Measurements from ENCODE around the gene HNRNPH1. TPM values are rescaled to one million over a fixed set of nuclear protein-coding genes. Genes with fewer than 3 reads are reported as not detected.

HNRNPH1 gene
- total RNA-seq, 4 donors from 2014 or later, result 358 to 910 (median 594) TPM

GRCh38 chr5:179601871-179602625, 21.4 kb downstream of the HNRNPH1 start:
- Histone ChIP-seq H3K27ac (no peak overlapping the region), H3K9me3 (no peaks in the 10 kb centered on the region), H3K4me1 (peaks cover 5 to 13% (median 10%) of the 10 kb centered on the region in 4 donors), H3K27me3 (no peaks in the 10 kb centered on the region), H3K36me3 (peaks cover 0 to 43% (median 16%) of the 10 kb centered on the region in 4 donors), H3K4me3 (no peak overlapping the region)
- 79 to 92% methylated on average over 2 to 18 of the region's 18 CpGs for WGBS, 2 donors (ENCODE audit: low coverage in 1 of 2)
- intact Hi-C loops (cut with DNase I; ENCODE audit: low total_unique reads), result no loop called here
- in situ Hi-C loops (cut with MboI; ENCODE audit: low pct_ligation_motif_present in 1 of 4, low pct_unique_long_range_greater_than_20kb in 1 of 4, low sequenced_read_pairs in 3 of 4), result no loop called here
- DNase-seq, result no peak
- TF ChIP-seq POLR2A (IDR thresholded peaks at IDR 0.05) (no peak), CTCF (IDR thresholded peaks at IDR 0.05) (no peak), EP300 (IDR thresholded peaks at IDR 0.05; ENCODE audit: low read depth) (no peak), POLR2AphosphoS5 (IDR thresholded peaks at IDR 0.05) (no peak)

GRCh38 chr5:179599973-179600372, 23.5 kb downstream of the HNRNPH1 start:
- Histone ChIP-seq H3K36me3 (peaks cover 0 to 54% (median 22%) of the 10 kb centered on the region in 4 donors), H3K4me3 (no peak overlapping the region), H3K27me3 (no peaks in the 10 kb centered on the region), H3K9me3 (no peaks in the 10 kb centered on the region), H3K4me1 (no peaks in the 10 kb centered on the region), H3K27ac (no peak overlapping the region)
- DNase-seq, result no peak
- WGBS, 2 donors (ENCODE audit: low coverage in 1 of 2), result 75 to 100% methylated on average over 3 to 9 of the region's 9 CpGs
- no peak for TF ChIP-seq EP300 (IDR thresholded peaks at IDR 0.05; ENCODE audit: low read depth)
- TF ChIP-seq CTCF (IDR thresholded peaks at IDR 0.05), result no peak
- intact Hi-C loops (cut with DNase I; ENCODE audit: low total_unique reads), result no loop called here
- in situ Hi-C loops (cut with MboI; ENCODE audit: low pct_ligation_motif_present in 1 of 4, low pct_unique_long_range_greater_than_20kb in 1 of 4, low sequenced_read_pairs in 3 of 4), result no loop called here

- intact Hi-C loops (cut with DNase I; ENCODE audit: low total_unique reads) (no loop called here), in situ Hi-C loops (cut with MboI; ENCODE audit: low pct_ligation_motif_present in 1 of 4, low pct_unique_long_range_greater_than_20kb in 1 of 4, low sequenced_read_pairs in 3 of 4) (no loop called here)
- Histone ChIP-seq H3K27me3 (no peaks in the 10 kb centered on the region), H3K36me3 (peaks cover 0 to 58% (median 24%) of the 10 kb centered on the region in 4 donors), H3K27ac (no peak overlapping the region), H3K4me3 (no peak overlapping the region), H3K4me1 (no peaks in the 10 kb centered on the region), H3K9me3 (no peaks in the 10 kb centered on the region)
- DNase-seq, result no peak
- 89% methylated on average over 16 of the region's 16 CpGs; no CpG with 5 or more reads in 1 of the 2 donors for WGBS, 2 donors (ENCODE audit: low coverage in 1 of 2)
- no peak for TF ChIP-seq POLR2A (IDR thresholded peaks at IDR 0.05)
- no peak for TF ChIP-seq EP300 (IDR thresholded peaks at IDR 0.05; ENCODE audit: low read depth)
- no peak for TF ChIP-seq POLR2AphosphoS5 (IDR thresholded peaks at IDR 0.05)
- no peak for TF ChIP-seq CTCF (IDR thresholded peaks at IDR 0.05)
These were observed 23.9 kb downstream of the HNRNPH1 start for GRCh38 chr5:179599566-179599965.

- H3K27me3 ChIP-seq, result no peaks in the 10 kb centered on the region
- in situ Hi-C loops (cut with MboI; ENCODE audit: low pct_ligation_motif_present in 1 of 4, low pct_unique_long_range_greater_than_20kb in 1 of 4, low sequenced_read_pairs in 3 of 4), result no loop called here
- intact Hi-C loops (cut with DNase I; ENCODE audit: low total_unique reads), result no loop called here
- TF ChIP-seq POLR2A (IDR thresholded peaks at IDR 0.05), result no peak
- TF ChIP-seq POLR2AphosphoS5 (IDR thresholded peaks at IDR 0.05), result no peak
- TF ChIP-seq CTCF (IDR thresholded peaks at IDR 0.05), result no peak
- TF ChIP-seq EP300 (IDR thresholded peaks at IDR 0.05; ENCODE audit: low read depth), result no peak
- H3K36me3 ChIP-seq, result peaks cover 0 to 60% (median 25%) of the 10 kb centered on the region in 4 donors
- H3K9me3 ChIP-seq, result no peaks in the 10 kb centered on the region
- no peaks in the 10 kb centered on the region for H3K4me1 ChIP-seq
- 82 to 98% methylated on average over 6 to 9 of the region's 9 CpGs for WGBS, 2 donors (ENCODE audit: low coverage in 1 of 2)
- H3K27ac ChIP-seq, result no peak overlapping the region
- H3K4me3 ChIP-seq, result no peak overlapping the region
- no peak for DNase-seq
These were observed 24.4 kb downstream of the HNRNPH1 start for GRCh38 chr5:179599100-179599499.
